ENCODE results near the gene HELZ2. TPM values are rescaled to one million over a fixed set of nuclear protein-coding genes. Genes with fewer than 3 reads are reported as not detected.
"Not testable (repeated sequence)": the region's sequence is repeated elsewhere in the genome, so short reads cannot be mapped to it uniquely, and the experiment has no call there.

The HELZ2 gene
- total RNA-seq, 1 experiment from 2014 or later = 14.3 TPM

GRCh38 chr20:63567386-63568169 lies 6.5 kb downstream of the HELZ2 start:
- DNase-seq (ENCODE audit: low spot score) = no peak
- in situ Hi-C loops (cut with HindIII; ENCODE audit: low sequenced_read_pairs) = no loop called here

DNA sequence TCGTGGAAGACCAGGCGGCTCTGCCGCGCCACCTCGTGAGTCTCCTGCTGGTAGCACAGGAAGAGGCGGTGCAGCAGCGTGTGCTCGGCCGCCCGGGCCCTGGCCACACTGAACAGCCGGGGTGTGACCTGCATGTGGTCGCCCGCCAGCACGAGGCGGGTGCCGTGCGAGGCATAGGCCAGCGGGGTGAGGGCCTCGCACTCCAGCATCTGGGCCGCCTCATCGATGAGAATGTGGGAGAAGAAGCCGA lies 7.0 kb downstream of the HELZ2 start:
- in situ Hi-C loops (cut with HindIII; ENCODE audit: low sequenced_read_pairs) = no loop called here
- no peak for DNase-seq (ENCODE audit: low spot score)

DNA sequence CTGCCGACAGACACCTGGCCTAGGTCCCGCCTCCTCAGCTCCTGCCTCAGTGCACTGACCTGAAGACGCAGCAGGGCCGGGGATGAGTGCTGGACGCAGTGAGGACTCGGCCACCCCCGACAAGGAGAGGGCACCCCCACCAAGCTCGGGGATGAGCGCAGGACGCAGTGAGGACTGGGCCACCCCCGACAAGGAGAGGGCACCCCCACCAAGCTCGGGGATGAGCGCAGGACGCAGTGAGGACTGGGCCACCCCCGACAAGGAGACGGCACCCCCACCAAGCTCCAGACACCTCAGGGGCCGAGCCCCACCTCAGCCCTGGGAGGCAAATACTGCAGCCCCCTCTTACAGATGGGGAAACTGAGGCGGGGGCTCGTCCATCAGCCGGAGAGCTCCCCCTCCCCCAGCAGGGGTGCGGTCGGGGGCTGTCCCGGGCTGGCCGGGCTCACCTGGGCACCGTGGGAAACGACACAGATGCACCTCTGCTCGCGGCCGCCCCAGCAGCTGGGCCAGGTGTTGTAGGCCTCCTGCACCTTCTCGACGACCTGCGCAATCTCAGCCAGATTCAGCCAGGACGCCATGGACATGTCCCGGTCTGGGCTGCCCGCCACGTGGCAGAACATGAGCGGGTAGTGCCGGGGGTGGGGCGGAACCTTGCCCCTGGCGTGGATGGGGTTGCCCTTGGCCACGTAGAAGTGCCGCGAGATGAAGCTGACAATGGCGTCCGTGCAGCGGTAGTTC lies 7.5 kb downstream of the HELZ2 start:
- DNase-seq (ENCODE audit: low spot score) = no peak
- in situ Hi-C loops (cut with HindIII; ENCODE audit: low sequenced_read_pairs) = no loop called here

DNA sequence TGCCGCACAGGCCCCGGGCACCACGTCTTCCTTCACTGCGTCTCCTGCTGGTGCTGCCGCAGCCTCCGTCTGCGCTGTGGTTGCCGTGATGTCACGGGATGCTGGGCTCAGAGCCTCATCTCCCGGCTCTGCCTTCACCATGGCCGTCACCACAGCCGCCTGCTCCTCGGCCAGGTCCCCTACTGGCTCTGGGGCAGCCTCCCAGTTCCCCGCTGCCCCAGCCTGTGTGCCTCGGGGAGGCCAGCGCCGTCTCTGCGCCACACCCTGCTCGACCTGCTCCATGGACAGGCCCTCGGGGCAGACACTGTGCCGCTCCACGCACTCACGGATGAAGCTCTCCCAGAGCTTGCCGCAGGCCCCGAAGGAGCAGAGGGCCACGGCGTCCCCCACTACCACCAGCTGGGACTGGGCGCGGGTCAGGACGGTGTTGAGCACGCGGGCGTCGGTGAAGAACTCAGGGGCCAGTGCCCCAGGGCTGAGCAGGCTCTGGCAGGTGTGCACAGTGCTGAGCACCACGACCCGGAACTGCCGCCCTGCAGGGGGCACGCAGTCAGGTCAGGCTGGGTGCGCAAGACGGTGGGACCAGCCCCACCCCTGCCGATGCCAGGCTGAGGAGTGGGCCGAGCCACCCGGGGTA lies 8.2 kb downstream of the HELZ2 start:
- in situ Hi-C loops (cut with HindIII; ENCODE audit: low sequenced_read_pairs) = no loop called here
- DNase-seq (ENCODE audit: low spot score) = peak; percentile 12

DNA sequence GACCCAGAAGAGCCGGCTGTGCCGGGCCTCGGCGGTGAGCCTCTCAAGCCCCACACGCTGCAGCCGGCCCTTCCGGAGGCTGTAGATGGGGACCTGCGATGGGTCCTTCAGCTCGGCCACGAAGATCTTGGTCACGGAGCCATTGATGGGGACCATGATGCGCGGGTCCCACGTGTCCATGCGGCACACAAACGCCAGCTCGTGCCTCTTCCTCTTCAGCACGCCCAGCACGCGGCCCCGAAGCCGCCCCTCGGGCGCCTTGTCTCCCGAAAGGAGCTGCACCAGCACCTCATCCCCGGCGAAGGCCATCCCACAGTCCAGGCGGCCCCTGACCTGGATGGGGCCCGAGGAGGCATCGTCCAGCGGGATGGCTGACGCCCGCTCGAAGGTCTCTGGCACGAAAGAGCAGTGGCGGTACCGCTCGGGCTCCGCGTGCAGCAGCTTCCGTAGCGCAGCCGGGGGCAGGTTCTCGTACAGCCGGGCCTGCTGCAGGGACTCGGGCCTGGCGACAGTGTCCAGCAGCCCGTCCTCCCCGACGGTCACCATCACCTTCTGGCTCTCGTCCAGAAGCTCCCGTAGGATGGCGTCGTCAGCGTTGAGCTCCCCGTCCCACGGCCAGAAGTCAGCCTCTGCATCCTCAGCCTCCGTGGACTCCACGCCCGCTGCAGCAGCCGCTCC lies 8.9 kb downstream of the HELZ2 start:
- no peak for DNase-seq (ENCODE audit: low spot score)
- in situ Hi-C loops (cut with HindIII; ENCODE audit: low sequenced_read_pairs) = no loop called here

- in situ Hi-C loops (cut with HindIII; ENCODE audit: low sequenced_read_pairs) = no loop called here
- DNase-seq (ENCODE audit: low spot score) = no peak
These were observed 9.8 kb downstream of the HELZ2 start for GRCh38 chr20:63564036-63564810.

DNA sequence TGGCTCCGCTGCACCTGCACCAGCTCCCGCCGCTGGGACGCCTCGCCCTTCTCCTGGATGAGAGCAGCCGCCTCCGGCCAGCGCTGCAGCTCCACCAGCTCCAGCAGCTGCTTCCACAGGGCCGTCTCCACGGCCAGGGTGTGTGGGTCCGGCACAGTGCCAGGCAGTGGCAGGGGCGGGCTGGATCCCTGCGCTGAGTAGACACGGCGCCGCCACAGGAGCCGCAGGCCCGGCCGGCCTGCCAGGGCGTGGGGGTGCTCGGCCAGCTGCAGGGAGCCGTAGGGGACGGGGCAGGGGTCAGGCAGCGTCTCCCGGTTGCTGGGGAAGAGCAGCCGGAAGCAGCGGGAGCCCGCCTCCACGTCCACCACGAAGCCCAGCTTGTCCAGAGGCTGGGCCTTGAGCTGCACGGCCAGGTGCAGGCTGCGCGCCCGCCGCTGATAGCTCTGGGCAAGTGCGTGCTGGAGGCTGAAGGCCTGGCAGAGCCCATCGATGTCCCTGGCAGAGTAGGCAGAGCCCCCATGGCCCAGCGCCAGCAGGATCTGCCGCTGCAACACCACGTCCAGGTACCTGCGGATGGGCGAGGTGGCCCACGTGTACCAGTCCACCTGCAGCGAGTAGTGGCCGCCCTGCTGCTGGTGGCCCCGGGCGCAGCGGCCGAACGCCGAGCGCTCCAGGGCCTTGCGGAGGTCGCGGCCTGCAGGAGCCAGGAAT lies 10.7 kb downstream of the HELZ2 start:
- in situ Hi-C loops (cut with HindIII; ENCODE audit: low sequenced_read_pairs) = no loop called here
- DNase-seq (ENCODE audit: low spot score) = no peak

DNA sequence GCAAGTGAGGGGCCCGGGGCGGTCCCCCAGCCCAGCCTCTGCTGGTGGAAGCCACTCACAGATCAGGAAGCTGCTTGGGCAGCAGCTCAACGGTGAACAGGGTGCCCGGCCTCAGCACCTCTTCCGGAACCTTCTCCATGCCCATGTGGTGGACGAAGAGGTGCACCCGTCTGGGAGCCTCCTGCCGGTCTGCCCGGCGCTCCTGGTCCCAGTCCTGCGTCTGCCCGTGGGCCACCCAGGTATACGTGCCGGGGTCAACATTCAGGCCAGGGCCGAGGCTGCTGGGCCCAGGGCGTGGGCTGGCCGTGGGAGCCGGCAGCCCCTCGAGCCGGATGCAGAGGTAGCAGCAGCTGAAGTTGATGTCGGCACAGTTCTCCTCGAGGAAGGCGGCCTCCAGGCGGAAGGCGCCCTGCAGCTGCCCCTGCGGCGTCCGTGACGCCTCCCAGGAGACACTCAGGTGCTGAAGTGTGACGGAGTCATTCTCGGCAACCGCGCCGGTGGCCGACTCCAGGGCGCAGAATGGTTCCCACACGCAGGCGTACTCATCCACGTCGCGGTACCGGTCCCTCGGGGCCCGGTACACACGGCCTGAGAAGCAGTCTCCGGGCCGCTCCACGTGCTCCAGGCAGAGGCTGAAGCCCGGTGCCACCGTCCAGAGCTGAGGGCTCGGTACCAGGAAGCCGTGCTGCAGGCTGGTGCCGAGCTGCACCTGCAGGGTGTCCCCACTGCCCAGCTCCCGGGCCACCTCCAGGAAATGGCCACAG lies 11.4 kb downstream of the HELZ2 start:
- no peak for DNase-seq (ENCODE audit: low spot score)
- in situ Hi-C loops (cut with HindIII; ENCODE audit: low sequenced_read_pairs) = no loop called here

GRCh38 chr20:63561624-63562396 lies 12.2 kb downstream of the HELZ2 start:
- no peak for DNase-seq (ENCODE audit: low spot score)
- in situ Hi-C loops (cut with HindIII; ENCODE audit: low sequenced_read_pairs) = no loop called here

DNA sequence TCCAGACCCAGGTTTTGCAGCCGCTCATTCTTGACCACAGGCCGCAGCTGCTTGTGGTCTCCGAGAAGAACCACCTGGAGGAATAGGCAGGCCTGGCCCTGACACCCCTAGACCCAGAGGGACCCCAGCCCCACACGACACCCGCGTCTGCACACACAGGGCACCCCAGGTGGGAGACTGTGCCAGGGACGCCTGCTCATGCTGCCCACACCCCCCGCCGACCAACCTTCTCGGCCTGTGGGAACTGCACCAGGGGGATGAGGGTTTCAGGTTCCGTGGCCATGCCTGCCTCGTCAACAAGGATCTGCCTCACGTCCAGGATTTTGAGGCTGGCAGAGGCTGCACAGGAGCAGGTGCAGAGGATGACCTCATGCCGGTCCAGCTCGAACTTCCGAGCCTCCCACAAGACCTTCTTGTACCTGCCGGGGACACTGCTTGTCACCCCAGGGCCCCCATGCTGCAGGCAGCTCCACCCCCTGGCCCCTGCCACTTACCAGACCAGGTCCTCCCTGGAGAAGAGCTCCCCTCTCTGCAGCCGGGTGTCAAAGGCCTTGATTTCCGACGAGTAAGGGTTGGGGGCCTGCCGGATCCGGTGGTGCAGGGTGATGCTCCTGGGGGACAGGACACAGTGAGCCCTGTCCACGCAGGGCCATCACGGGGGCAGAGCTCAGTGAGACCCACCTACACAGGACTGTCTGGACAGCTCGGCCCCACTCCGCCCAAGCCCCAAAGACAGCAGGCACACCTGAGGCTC lies 13.0 kb downstream of the HELZ2 start:
- no peak for DNase-seq (ENCODE audit: low spot score)
- in situ Hi-C loops (cut with HindIII; ENCODE audit: low sequenced_read_pairs) = no loop called here

DNA sequence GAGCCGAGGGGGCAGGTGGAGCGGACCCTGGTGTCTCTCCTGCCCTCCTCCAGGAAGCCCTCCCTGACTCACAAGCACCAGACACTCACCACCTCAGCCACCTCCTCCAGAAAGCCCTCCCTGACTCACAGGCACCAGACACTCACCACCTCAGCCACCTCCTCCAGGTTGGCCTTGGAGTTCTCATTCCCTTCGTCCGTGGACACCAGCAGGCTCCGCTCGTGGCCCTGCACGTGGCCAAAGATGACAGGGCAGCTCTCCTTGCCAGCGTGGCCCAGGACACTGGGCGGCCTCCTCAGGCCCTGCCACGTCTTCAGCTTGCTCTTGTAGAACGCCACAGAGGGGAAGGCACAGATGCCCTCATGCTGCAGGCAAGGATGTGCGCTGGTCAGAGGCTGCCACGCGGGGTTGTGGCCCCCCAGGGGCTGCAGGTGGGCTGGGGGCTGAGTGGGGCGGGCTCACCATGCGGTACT lies 13.7 kb downstream of the HELZ2 start:
- in situ Hi-C loops (cut with HindIII; ENCODE audit: low sequenced_read_pairs) = no loop called here
- DNase-seq (ENCODE audit: low spot score) = no peak

DNA sequence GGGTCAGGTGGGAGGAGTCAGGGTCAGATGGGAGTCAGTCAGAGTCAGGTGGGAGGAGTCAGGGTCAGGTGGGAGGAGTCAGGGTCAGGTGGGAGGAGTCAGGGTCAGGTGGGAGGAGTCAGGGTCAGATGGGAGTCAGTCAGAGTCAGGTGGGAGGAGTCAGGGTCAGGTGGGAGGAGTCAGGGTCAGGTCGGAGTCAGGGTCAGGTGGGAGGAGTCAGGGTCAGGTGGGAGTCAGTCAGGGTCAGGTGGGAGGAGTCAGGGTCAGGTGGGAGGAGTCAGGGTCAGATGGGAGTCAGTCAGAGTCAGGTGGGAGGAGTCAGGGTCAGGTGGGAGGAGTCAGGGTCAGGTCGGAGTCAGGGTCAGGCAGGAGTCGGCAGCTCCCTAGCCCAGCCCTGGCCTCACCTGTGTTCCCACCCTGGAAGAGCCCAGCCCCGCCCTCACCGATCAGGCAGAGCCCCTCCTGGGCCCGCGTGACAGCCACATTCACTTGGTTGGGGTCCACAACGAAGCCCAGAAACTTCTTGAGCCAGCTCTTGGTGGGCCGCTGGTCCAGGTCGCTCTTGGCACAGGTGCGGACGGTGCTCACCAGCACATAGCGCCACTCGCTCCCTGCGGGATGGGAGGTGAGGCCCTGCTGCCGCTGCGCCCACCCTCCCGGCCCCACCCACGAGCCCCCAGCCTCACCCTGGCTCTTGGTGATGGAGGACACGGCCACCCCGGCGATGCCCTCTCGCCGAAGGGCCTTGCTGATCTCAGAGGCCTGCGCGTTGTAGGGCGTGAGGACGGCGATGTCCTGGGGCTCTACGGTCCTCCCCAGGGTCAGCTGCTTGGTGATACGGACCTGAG lies 14.3 kb downstream of the HELZ2 start:
- in situ Hi-C loops (cut with HindIII; ENCODE audit: low sequenced_read_pairs); DNase-seq (ENCODE audit: low spot score): not testable (repeated sequence)

GRCh38 chr20:63558804-63559484 lies 15.1 kb downstream of the HELZ2 start:
- in situ Hi-C loops (cut with HindIII; ENCODE audit: low sequenced_read_pairs) = no loop called here
- DNase-seq (ENCODE audit: low spot score) = no peak

DNA sequence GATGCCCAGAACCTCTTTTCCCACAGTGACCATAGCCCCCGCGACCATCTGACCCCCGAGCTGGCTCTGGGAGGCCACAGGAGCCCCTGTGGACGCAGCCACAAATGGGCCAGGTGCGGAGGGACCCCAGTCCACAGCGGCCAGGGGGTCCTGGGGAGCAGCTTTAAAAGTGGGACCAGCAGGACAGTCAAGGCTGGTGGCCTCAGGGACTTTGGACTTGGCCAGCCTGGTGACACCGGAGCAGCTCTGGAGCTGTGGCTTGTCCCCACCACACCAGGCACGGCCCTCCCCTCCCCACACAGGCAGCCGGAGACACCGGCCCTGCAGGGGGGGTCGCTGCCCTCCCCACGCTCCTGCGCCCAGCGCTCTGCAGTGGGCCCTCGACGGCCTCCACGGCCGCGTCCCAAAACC lies 16.6 kb downstream of the HELZ2 start:
- in situ Hi-C loops (cut with HindIII; ENCODE audit: low sequenced_read_pairs) = no loop called here
- no peak for DNase-seq (ENCODE audit: low spot score)

GRCh38 chr20:63556873-63557478 lies 17.1 kb downstream of the HELZ2 start:
- in situ Hi-C loops (cut with HindIII; ENCODE audit: low sequenced_read_pairs) = no loop called here

More at GRCh38 chr20:63556873-63557478, 17.1 kb downstream of the HELZ2 start:
- DNase-seq (ENCODE audit: low spot score) = no peak

Data from G401 (cell line).